Muscle layer of colon (tissue), 2 donors: Measurements from ENCODE around the gene KLHDC3.
"Not testable (repeated sequence)": the region's sequence is repeated elsewhere in the genome, so short reads cannot be mapped to it uniquely, and the experiment has no call there.

Experiments
- H3K27ac ChIP-seq: one replicate; pipeline ENCODE4 v1.7.0; 2013; ENCODE audit warnings: low read depth, mild to moderate bottlenecking, low read length, moderate library complexity
- H3K27me3 ChIP-seq, 2 donors: one replicate each; pipeline ENCODE4 v1.7.0; 2013; ENCODE audit warnings: low read length in 2 of 2, mild to moderate bottlenecking in 2 of 2; ENCODE audit not compliant: insufficient read depth in 2 of 2, control insufficient read depth in 1 of 2
- H3K36me3 ChIP-seq: one replicate; pipeline ENCODE4 v1.7.0; 2013; ENCODE audit warnings: mild to moderate bottlenecking, low read length; ENCODE audit not compliant: insufficient read depth
- H3K4me1 ChIP-seq: one replicate; pipeline ENCODE4 v1.7.0; 2013; ENCODE audit warnings: mild to moderate bottlenecking, low read length; ENCODE audit not compliant: insufficient read depth
- H3K4me3 ChIP-seq, 2 donors: one replicate each; pipeline ENCODE4 v1.7.0; 2013; ENCODE audit warnings: low read length in 2 of 2, low read depth in 1 of 2, mild to moderate bottlenecking in 1 of 2, moderate library complexity in 1 of 2
- H3K9ac ChIP-seq: one replicate; pipeline ENCODE4 v1.7.0; 2013; ENCODE audit warnings: low read length
- H3K9me3 ChIP-seq: one replicate; pipeline ENCODE4 v1.7.0; 2013; ENCODE audit warnings: mild to moderate bottlenecking, low read length
- donor health status: abdominal sarcoma.
- donor health status: Adenocarcinoma of cecum.

KLHDC3 gene

DNA sequence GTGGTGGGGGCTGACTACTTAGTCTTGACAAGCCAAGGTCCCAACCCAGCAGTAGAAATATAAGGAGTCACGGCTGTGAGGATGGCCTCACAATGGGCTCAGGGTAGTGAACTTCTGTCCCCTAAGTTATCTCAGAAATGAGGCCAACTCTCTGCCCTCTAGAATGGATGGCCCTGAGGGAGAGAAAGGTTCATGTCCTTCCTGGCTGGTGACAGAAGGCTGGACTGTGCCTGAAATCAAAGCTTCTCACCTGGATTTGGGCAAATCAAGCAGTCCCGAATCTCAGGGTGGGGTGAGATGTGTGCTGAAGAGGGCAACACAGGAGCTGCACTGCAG lies 20.1 kb downstream of the KLHDC3 start:
- no peaks in the 10 kb centered on the region for H3K9me3 ChIP-seq
- no peak overlapping the region for H3K4me3 ChIP-seq
- H3K27me3 ChIP-seq = no peaks in the 10 kb centered on the region
- no peak overlapping the region for H3K27ac ChIP-seq
- H3K36me3 ChIP-seq = peaks cover 50% of the 10 kb centered on the region
- peaks cover 3% of the 10 kb centered on the region for H3K4me1 ChIP-seq
- H3K9ac ChIP-seq = no peak overlapping the region

- Histone ChIP-seq H3K4me1 (peaks cover 3% of the 10 kb centered on the region), H3K9me3 (no peaks in the 10 kb centered on the region), H3K9ac (no peak overlapping the region), H3K27me3 (no peaks in the 10 kb centered on the region), H3K4me3 (no peak overlapping the region), H3K27ac (no peak overlapping the region), H3K36me3 (peaks cover 41% of the 10 kb centered on the region)
These were observed 21.6 kb downstream of the KLHDC3 start for GRCh38 chr6:43035495-43036194.

DNA sequence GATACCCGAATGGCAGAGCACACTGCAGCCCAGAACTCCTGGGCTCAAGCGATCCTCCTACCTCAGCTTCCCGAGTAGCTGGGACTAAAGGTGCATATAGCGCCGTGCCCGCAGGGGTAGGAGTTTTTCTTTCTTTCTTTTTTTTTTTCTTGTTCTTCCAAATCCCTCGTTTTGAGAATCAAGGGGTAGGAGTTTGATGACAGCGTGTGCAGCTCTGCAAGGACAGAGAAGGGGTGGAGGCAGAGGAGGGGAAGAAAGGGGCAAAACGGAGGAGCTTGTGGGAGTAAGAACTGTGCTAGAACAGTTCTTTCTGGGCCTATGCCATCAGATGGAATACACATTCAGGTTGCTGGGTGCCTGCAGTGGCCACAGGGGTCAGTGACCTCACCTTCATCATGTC lies 22.7 kb downstream of the KLHDC3 start:
- peaks cover 41% of the 10 kb centered on the region for H3K36me3 ChIP-seq
- no peak overlapping the region for H3K4me3 ChIP-seq
- no peak overlapping the region for H3K27ac ChIP-seq
- H3K9me3 ChIP-seq = no peaks in the 10 kb centered on the region
- peaks cover 3% of the 10 kb centered on the region for H3K4me1 ChIP-seq
- H3K9ac ChIP-seq = no peak overlapping the region
- no peaks in the 10 kb centered on the region for H3K27me3 ChIP-seq

DNA sequence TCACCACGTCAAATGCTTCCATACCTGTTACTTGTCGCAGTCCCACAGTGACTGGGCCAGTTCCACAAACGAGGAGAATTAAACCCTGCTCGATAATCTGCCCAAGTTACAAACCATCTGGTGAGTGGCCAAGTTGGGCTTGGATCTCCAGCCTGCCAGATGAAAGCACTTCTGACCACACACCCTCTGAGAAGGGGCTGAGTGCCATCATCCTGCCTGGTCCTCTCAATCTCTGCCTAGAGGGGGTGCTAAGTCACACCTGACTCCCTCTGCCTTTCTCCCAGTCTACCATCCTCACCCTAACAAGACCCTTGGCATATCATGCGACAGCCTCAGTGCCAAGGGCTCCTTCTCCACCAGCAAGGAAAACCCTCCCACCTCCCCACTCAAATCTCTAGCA lies 23.1 kb downstream of the KLHDC3 start:
- Histone ChIP-seq H3K36me3 (peaks cover 41% of the 10 kb centered on the region), H3K27ac (no peak overlapping the region)

GRCh38 chr6:43037706-43038105 lies 23.7 kb downstream of the KLHDC3 start:
- Histone ChIP-seq H3K36me3 (peaks cover 41% of the 10 kb centered on the region), H3K4me1 (peaks cover 3% of the 10 kb centered on the region), H3K4me3 (no peak overlapping the region), H3K27me3 (no peaks in the 10 kb centered on the region), H3K9ac (no peak overlapping the region), H3K9me3 (no peaks in the 10 kb centered on the region), H3K27ac (no peak overlapping the region)

More for the DNA sequence above, 23.1 kb downstream of the KLHDC3 start:
- Histone ChIP-seq H3K27me3 (no peaks in the 10 kb centered on the region), H3K4me1 (peaks cover 3% of the 10 kb centered on the region), H3K4me3 (no peak overlapping the region), H3K9me3 (no peaks in the 10 kb centered on the region), H3K9ac (no peak overlapping the region)

DNA sequence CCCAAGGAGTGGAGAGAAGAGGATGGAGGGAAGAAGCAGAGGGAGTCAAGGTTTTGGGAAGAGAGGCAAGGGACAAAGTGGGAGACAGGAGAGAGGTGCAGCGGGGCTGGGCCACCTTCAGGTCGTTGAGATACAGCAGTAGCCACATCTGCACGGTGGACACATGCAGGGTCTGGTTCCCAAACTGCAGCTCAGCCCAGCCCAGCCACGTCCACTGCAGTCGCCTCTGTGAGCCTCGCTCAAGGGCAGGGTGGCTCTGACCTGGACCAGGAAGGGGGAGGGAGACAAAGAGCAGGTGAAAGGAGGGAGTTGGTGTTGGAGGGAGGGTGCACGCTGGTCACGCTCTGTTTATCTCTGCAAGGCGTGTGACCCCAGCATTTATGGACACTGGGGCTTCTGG lies 24.7 kb downstream of the KLHDC3 start:
- H3K9me3 ChIP-seq = no peaks in the 10 kb centered on the region
- H3K9ac ChIP-seq = no peak overlapping the region
- no peak overlapping the region for H3K27ac ChIP-seq
- peaks cover 36% of the 10 kb centered on the region for H3K36me3 ChIP-seq
- peaks cover 3% of the 10 kb centered on the region for H3K4me1 ChIP-seq
- no peaks in the 10 kb centered on the region for H3K27me3 ChIP-seq
- H3K4me3 ChIP-seq = no peak overlapping the region

GRCh38 chr6:43040542-43041257 lies 26.7 kb downstream of the KLHDC3 start:
- Histone ChIP-seq H3K9me3 (no peaks in the 10 kb centered on the region), H3K4me1 (peaks cover 3% of the 10 kb centered on the region), H3K27ac (no peak overlapping the region), H3K4me3 (no peak overlapping the region), H3K36me3 (peaks cover 35% of the 10 kb centered on the region), H3K9ac (no peak overlapping the region), H3K27me3 (no peaks in the 10 kb centered on the region)

DNA sequence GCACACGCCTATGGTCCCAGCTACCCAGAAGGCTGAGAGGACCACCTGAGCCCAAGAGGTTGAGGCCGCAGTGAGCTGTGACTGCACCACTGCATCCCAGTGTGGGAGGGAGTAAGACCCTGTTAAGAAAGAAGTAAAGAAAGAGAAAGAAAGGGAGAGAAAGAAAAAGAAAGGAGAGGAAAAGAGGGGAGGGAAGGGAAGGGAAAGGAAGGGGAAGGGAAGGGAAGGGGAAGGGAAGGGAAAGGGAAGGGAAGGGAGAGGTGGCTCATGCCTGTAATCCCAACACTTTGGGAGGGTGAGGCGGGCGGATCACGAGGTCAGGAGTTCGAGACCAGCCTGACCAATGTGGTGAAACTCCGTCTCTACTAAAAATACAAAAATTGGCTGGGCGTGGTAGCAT lies 27.4 kb downstream of the KLHDC3 start:
- not testable (repeated sequence) for H3K27me3 ChIP-seq, H3K4me1 ChIP-seq, H3K4me3 ChIP-seq, H3K27ac ChIP-seq, H3K9me3 ChIP-seq, H3K9ac ChIP-seq
- peaks cover 42% of the 10 kb centered on the region for H3K36me3 ChIP-seq

DNA sequence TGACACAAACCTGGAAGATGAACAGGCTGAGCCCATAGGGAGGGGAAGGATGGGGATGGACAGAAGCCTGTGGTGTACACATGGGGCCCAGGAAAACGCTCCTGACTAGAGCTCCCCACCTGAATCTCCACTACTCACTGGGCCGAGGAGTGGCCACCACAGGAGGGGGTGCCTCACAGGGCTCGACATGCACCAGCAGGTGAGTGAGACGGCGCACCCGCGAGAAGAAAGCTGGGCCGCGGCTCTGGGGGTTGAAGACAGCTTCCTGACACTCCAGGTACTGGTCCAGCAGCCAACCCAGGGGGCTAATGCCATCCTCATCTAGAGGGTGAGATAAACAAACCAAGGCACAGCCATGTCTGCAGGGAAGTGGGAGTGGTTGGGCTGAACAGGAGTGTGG lies 29.3 kb downstream of the KLHDC3 start:
- Histone ChIP-seq H3K36me3 (peaks cover 28% of the 10 kb centered on the region), H3K27ac (no peak overlapping the region), H3K4me3 (no peak overlapping the region)

GRCh38 chr6:43045371-43045930 lies 31.4 kb downstream of the KLHDC3 start:
- Histone ChIP-seq H3K36me3 (peaks cover 29% of the 10 kb centered on the region), H3K9ac (no peak overlapping the region), H3K4me3 (no peak overlapping the region)

More for the DNA sequence above, 29.3 kb downstream of the KLHDC3 start:
- Histone ChIP-seq H3K9ac (no peak overlapping the region), H3K4me1 (no peaks in the 10 kb centered on the region), H3K27me3 (no peaks in the 10 kb centered on the region), H3K9me3 (no peaks in the 10 kb centered on the region)

GRCh38 chr6:43047998-43048397 lies 33.9 kb downstream of the KLHDC3 start:
- no peaks in the 10 kb centered on the region for H3K9me3 ChIP-seq
- H3K9ac ChIP-seq = no peak overlapping the region
- H3K4me1 ChIP-seq = peaks cover 8% of the 10 kb centered on the region
- H3K27ac ChIP-seq = no peak overlapping the region
- peaks cover 29% of the 10 kb centered on the region for H3K36me3 ChIP-seq
- H3K27me3 ChIP-seq = no peaks in the 10 kb centered on the region
- H3K4me3 ChIP-seq = no peak overlapping the region

More at GRCh38 chr6:43045371-43045930, 31.4 kb downstream of the KLHDC3 start:
- H3K9me3 ChIP-seq = no peaks in the 10 kb centered on the region
- H3K27me3 ChIP-seq = no peaks in the 10 kb centered on the region
- no peaks in the 10 kb centered on the region for H3K4me1 ChIP-seq
- H3K27ac ChIP-seq = no peak overlapping the region
